WTC11 (cell line): ENCODE measurements around the gene CFI. TPM values are rescaled to one million over a fixed set of nuclear protein-coding genes. Genes with fewer than 3 reads are reported as not detected.

Source experiments
- ATAC-seq: fragments of 200-7000 bp; cut with Tn5 transposase; 2 replicates; pipeline ENCODE4 v1.10.0; 2021; ENCODE audit warnings: mild to moderate bottlenecking, moderate library complexity
- CTCF ChIA-PET: fragments of 300-600 bp; sonication (Branson Sonifier 250); formaldehyde crosslinking; loops from one replicate; lab custom pipeline; 2021; ENCODE audit warnings: antibody characterized with exemption; lab: Charles Lee
- POLR2A ChIA-PET: fragments of 350-600 bp; sonication (Branson Sonifier 250); formaldehyde crosslinking; loops from one replicate; lab custom pipeline; 2021; ENCODE audit warnings: antibody characterized with exemption; lab: Charles Lee
- DNase-seq: peaks from one replicate; pipeline ENCODE4 v3.0.0; 2021; ENCODE audit warnings: low spot score
- H3K27ac Mint-ChIP-seq: 2 replicates; pipeline ENCODE4 v1.8.0; 2021; ENCODE audit warnings: mixed read lengths
- H3K27me3 Mint-ChIP-seq: 2 replicates; pipeline ENCODE4 v1.8.0; 2021; ENCODE audit warnings: low read depth, mild to moderate bottlenecking, moderate library complexity, mixed read lengths
- H3K36me3 Mint-ChIP-seq: 2 replicates; pipeline ENCODE4 v1.8.0; 2021; ENCODE audit warnings: mixed read lengths
- H3K4me1 Mint-ChIP-seq: 2 replicates; pipeline ENCODE4 v1.8.0; 2022; ENCODE audit warnings: mixed read lengths
- H3K4me3 Mint-ChIP-seq: 2 replicates; pipeline ENCODE4 v1.8.0; 2021; ENCODE audit warnings: mild to moderate bottlenecking, moderate library complexity, mixed read lengths
- H3K9me3 Mint-ChIP-seq: 2 replicates; pipeline ENCODE4 v1.8.0; 2021; ENCODE audit warnings: mixed read lengths
- AR ChIP-seq: fragments of 250-450 bp; sonication (Bioruptor Pico); IDR thresholded peaks from 2 replicates; pipeline ENCODE4 v1.9.0; 2021; ENCODE audit warnings: mild to moderate bottlenecking
- ATF3 ChIP-seq: sonication (generic); formaldehyde crosslinking; conservative IDR thresholded peaks from 2 replicates; pipeline ENCODE4 v1.8.1; 2022; ENCODE audit warnings: mild to moderate bottlenecking, missing genetic modification reagents
- CREM ChIP-seq: sonication (generic); formaldehyde crosslinking; IDR thresholded peaks from 2 replicates; pipeline ENCODE4 v1.8.1; 2022; ENCODE audit warnings: mild to moderate bottlenecking, missing genetic modification reagents, moderate library complexity
- E2F1 ChIP-seq: sonication (generic); formaldehyde crosslinking; IDR thresholded peaks from 2 replicates; pipeline ENCODE4 v1.8.0; 2022; ENCODE audit warnings: mild to moderate bottlenecking, missing genetic modification reagents
- E2F4 ChIP-seq: sonication (generic); formaldehyde crosslinking; IDR thresholded peaks from 2 replicates; pipeline ENCODE4 v1.8.1; 2022; ENCODE audit warnings: low read depth, mild to moderate bottlenecking, moderate library complexity, missing genetic modification reagents, borderline replicate concordance
- JAZF1 ChIP-seq: fragments of 250-450 bp; sonication (Bioruptor Pico); IDR thresholded peaks from 2 replicates; pipeline ENCODE4 v1.9.0; 2021; ENCODE audit warnings: moderate library complexity, mild to moderate bottlenecking, inconsistent platforms
- MAX ChIP-seq: sonication (generic); formaldehyde crosslinking; IDR thresholded peaks from 2 replicates; pipeline ENCODE4 v1.8.0; 2022; ENCODE audit warnings: mild to moderate bottlenecking, missing genetic modification reagents
- NR1H2 ChIP-seq: sonication (generic); formaldehyde crosslinking; IDR thresholded peaks from 2 replicates; pipeline ENCODE4 v1.9.0; 2021; ENCODE audit warnings: mild to moderate bottlenecking, moderate library complexity, missing genetic modification reagents
- NR3C1 ChIP-seq: sonication (generic); formaldehyde crosslinking; conservative IDR thresholded peaks from 2 replicates; pipeline ENCODE4 v1.8.1; 2023; ENCODE audit warnings: low read depth, mild to moderate bottlenecking, missing genetic modification reagents
- PRRX2 ChIP-seq: fragments of 250-450 bp; sonication (Bioruptor Pico); IDR thresholded peaks from 2 replicates; pipeline ENCODE4 v1.8.0; 2021; ENCODE audit warnings: mild to moderate bottlenecking
- RORB ChIP-seq: fragments of 250-450 bp; sonication (Bioruptor Pico); IDR thresholded peaks from 2 replicates; pipeline ENCODE4 v1.9.0; 2021; ENCODE audit warnings: mild to moderate bottlenecking
- SMAD3 ChIP-seq: sonication (generic); formaldehyde crosslinking; IDR thresholded peaks from 2 replicates; pipeline ENCODE4 v1.8.0; 2022; ENCODE audit warnings: missing genetic modification reagents, mild to moderate bottlenecking, borderline replicate concordance
- STAT6 ChIP-seq: sonication (generic); formaldehyde crosslinking; conservative IDR thresholded peaks from 2 replicates; pipeline ENCODE4 v1.8.1; 2023; ENCODE audit warnings: mild to moderate bottlenecking, low read depth, missing genetic modification reagents, moderate library complexity
- TP53 ChIP-seq: sonication (generic); formaldehyde crosslinking; IDR thresholded peaks from 2 replicates; pipeline ENCODE4 v1.8.1; 2023; ENCODE audit warnings: mild to moderate bottlenecking, missing genetic modification reagents
- USF1 ChIP-seq: sonication (generic); formaldehyde crosslinking; IDR thresholded peaks from 2 replicates; pipeline ENCODE4 v1.8.0; 2022; ENCODE audit warnings: mild to moderate bottlenecking, missing genetic modification reagents
- ZNF121 ChIP-seq: sonication (generic); formaldehyde crosslinking; IDR thresholded peaks from 2 replicates; pipeline ENCODE4 v1.8.0; 2023; ENCODE audit warnings: missing genetic modification reagents
- ZNF138 ChIP-seq: sonication (generic); formaldehyde crosslinking; conservative IDR thresholded peaks from 2 replicates; pipeline ENCODE4 v1.8.1; 2022; ENCODE audit warnings: mild to moderate bottlenecking, moderate library complexity, missing genetic modification reagents
- ZNF232 ChIP-seq: sonication (generic); formaldehyde crosslinking; IDR thresholded peaks from 2 replicates; pipeline ENCODE4 v1.8.0; 2022; ENCODE audit warnings: mild to moderate bottlenecking, missing genetic modification reagents
- ZNF263 ChIP-seq: sonication (generic); formaldehyde crosslinking; IDR thresholded peaks from 2 replicates; pipeline ENCODE4 v1.8.1; 2022; ENCODE audit warnings: low read depth, mild to moderate bottlenecking, moderate library complexity, missing genetic modification reagents
- ZNF281 ChIP-seq: sonication (generic); formaldehyde crosslinking; IDR thresholded peaks from 2 replicates; pipeline ENCODE4 v1.8.0; 2023; ENCODE audit warnings: mild to moderate bottlenecking, missing genetic modification reagents
- ZNF416 ChIP-seq: fragments of 250-450 bp; sonication (Bioruptor Pico); IDR thresholded peaks from 2 replicates; pipeline ENCODE4 v1.9.0; 2021; ENCODE audit warnings: mild to moderate bottlenecking, inconsistent platforms
- total RNA-seq: library from RNA; stranded (reverse); gene quantifications from 3 replicates; pipeline ENCODE4 v1.2.3, GENCODE V29; 2021

The CFI gene
- total RNA-seq, 1 experiment from 2014 or later, result not detected

- TF ChIP-seq AR (CRISPR knock-in tag) (no peak), ZNF281 (no peak), TP53 (CRISPR knock-in tag) (no peak), ZNF263 (CRISPR knock-in tag) (no peak), ZNF232 (CRISPR knock-in tag) (no peak), E2F1 (CRISPR knock-in tag) (no peak), PRRX2 (no peak), JAZF1 (CRISPR knock-in tag) (no peak), MAX (no peak), CREM (CRISPR knock-in tag) (no peak), NR3C1 (no peak), USF1 (CRISPR knock-in tag) (no peak), ATF3 (CRISPR knock-in tag) (no peak), ZNF138 (CRISPR knock-in tag) (no peak)
Measured at GRCh38 chr4:109811707-109812106, 9.9 kb upstream of the CFI start (continued).

GRCh38 chr4:109810552-109811387 is 9.0 kb upstream of the CFI start:
- H3K36me3 Mint-ChIP-seq, result no peaks in the 10 kb centered on the region
- H3K27ac Mint-ChIP-seq, result peak overlapping the region; percentile 6; the same call in 1 of the 2 replicates
- no peak overlapping the region; the same call in 1 of the 2 replicates for H3K4me3 Mint-ChIP-seq
- H3K27me3 Mint-ChIP-seq, result no peaks in the 10 kb centered on the region; the same call in 1 of the 2 replicates
- DNase-seq (no peak), ATAC-seq (peak; percentile 29)
- no peaks in the 10 kb centered on the region for H3K9me3 Mint-ChIP-seq
- ChIA-PET POLR2A (interaction anchor here (0.5 to 1.0 kb wide), 3 partner anchors 93 to 251 kb away, joined by 3 to 4 read pairs (median 4); partner anchors contain the start of genes CASP6 and MCUB), CTCF (no interaction called here)
- H3K4me1 Mint-ChIP-seq, result peaks cover 14% of the 10 kb centered on the region
- TF ChIP-seq SMAD3 (CRISPR knock-in tag), result no peak
- no peak for TF ChIP-seq ZNF121 (CRISPR knock-in tag)
- TF ChIP-seq ZNF416 (CRISPR knock-in tag), result no peak
- TF ChIP-seq E2F1 (CRISPR knock-in tag), result no peak
- no peak for TF ChIP-seq RORB (CRISPR knock-in tag)
- no peak for TF ChIP-seq NR1H2
- no peak for TF ChIP-seq STAT6 (CRISPR knock-in tag)
- TF ChIP-seq E2F4 (CRISPR knock-in tag), result no peak
